GM18511 (cell line): ENCODE results near the gene ACBD6.

Source experiments
- ATAC-seq: cut with Tn5 transposase; IDR thresholded peaks from one replicate; pipeline ENCODE4 v1.9.1; 2021; ENCODE audit warnings: mild to moderate bottlenecking, moderate library complexity; ENCODE audit not compliant: unreplicated experiment

Gene ACBD6

GRCh38 chr1:180258935-180259334 is 243.4 kb downstream of the ACBD6 start:
- ATAC-seq, result no peak

- no peak for ATAC-seq
Measured at GRCh38 chr1:180258290-180258689, 244.1 kb downstream of the ACBD6 start.

- ATAC-seq, result no peak
Measured at GRCh38 chr1:180257486-180257885, 244.9 kb downstream of the ACBD6 start.

GRCh38 chr1:180257028-180257386 is 245.4 kb downstream of the ACBD6 start:
- no peak for ATAC-seq

GRCh38 chr1:180256341-180257027 is 245.9 kb downstream of the ACBD6 start:
- no peak for ATAC-seq

- no peak for ATAC-seq
Measured at GRCh38 chr1:180255536-180256340, 246.6 kb downstream of the ACBD6 start.

GRCh38 chr1:180254854-180255253 is 247.5 kb downstream of the ACBD6 start:
- ATAC-seq, result no peak

- ATAC-seq, result no peak
Measured at GRCh38 chr1:180254496-180254819, 247.9 kb downstream of the ACBD6 start.

- ATAC-seq, result no peak
Measured at GRCh38 chr1:180253585-180254495, 248.5 kb downstream of the ACBD6 start.

- peak; percentile 81 for ATAC-seq
Measured at GRCh38 chr1:180252638-180253536, 249.5 kb downstream of the ACBD6 start.

- no peak for ATAC-seq
Measured at GRCh38 chr1:180251526-180252305, 250.7 kb downstream of the ACBD6 start.

GRCh38 chr1:180250883-180251509 is 251.4 kb downstream of the ACBD6 start:
- no peak for ATAC-seq

- no peak for ATAC-seq
Measured at GRCh38 chr1:180250499-180250770, 251.9 kb downstream of the ACBD6 start.

GRCh38 chr1:180249725-180250498 is 252.5 kb downstream of the ACBD6 start:
- ATAC-seq, result no peak

- no peak for ATAC-seq
Measured at GRCh38 chr1:180248731-180249681, 253.4 kb downstream of the ACBD6 start.

GRCh38 chr1:180248176-180248575 is 254.2 kb downstream of the ACBD6 start:
- ATAC-seq, result no peak

GRCh38 chr1:180247580-180247979 is 254.8 kb downstream of the ACBD6 start:
- ATAC-seq, result no peak

- no peak for ATAC-seq
Measured at GRCh38 chr1:180247061-180247460, 255.3 kb downstream of the ACBD6 start.
